Nephron (organoid): Measurements from ENCODE around the gene ZFP36L2.

Source experiments
- H3K27ac Mint-ChIP-seq, 3 experiments: 2 replicates each; pipeline ENCODE4 v1.8.0; 2020; ENCODE audit warnings: mixed read lengths in 3 of 3, mild to moderate bottlenecking in 2 of 3, moderate library complexity in 1 of 3
- H3K27me3 Mint-ChIP-seq: 2 replicates; pipeline ENCODE4 v1.8.0; 2021; ENCODE audit warnings: low read depth, mild to moderate bottlenecking, moderate library complexity, mixed read lengths
- H3K36me3 Mint-ChIP-seq: 2 replicates; pipeline ENCODE4 v1.8.0; 2020; ENCODE audit warnings: low read depth, mixed read lengths
- H3K4me1 Mint-ChIP-seq: 2 replicates; pipeline ENCODE4 v1.8.0; 2020; ENCODE audit warnings: mixed read lengths
- H3K4me3 Mint-ChIP-seq, 3 experiments: 2 replicates each; pipeline ENCODE4 v1.8.0; 2020; ENCODE audit warnings: mild to moderate bottlenecking in 3 of 3, mixed read lengths in 3 of 3, moderate library complexity in 2 of 3
- H3K9me3 Mint-ChIP-seq: 2 replicates; pipeline ENCODE4 v1.8.0; 2020; ENCODE audit warnings: mixed read lengths
- TF ChIP-seq, protein P1 (sequence below), 3 experiments: fragments of 200-600 bp; sonication (generic); IDR thresholded peaks; one replicate each; pipeline ENCODE4 v1.5.0; 2021; ENCODE audit warnings: antibody characterized with exemption in 3 of 3; ENCODE audit not compliant: unreplicated experiment in 3 of 3

ZFP36L2 gene

DNA sequence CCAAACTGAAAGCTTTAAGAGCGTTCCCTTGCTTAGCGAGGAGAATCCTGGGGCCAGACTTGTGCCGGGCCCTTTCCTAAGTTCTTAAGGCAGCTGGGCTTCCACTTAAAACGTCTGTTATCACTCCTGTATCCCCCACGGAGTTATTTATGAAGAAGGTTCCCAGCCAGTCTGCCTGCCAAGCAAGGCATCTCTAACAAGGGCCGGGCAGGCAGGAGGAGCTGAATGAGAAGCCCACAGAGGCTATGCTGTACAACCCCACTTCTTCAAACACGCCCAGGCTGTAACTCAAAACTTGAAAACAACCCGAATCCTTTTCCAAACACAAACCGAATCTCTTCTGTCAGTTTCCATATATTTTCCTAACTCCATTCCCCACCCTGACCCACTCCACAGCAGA lies 39.0 kb upstream of the ZFP36L2 start:
- peaks cover 3% of the 10 kb centered on the region for H3K27me3 Mint-ChIP-seq
- peaks cover 63% of the 10 kb centered on the region for H3K4me1 Mint-ChIP-seq
- peak overlapping the region in 2 of 3 experiments; percentile 3 to 33 for H3K4me3 Mint-ChIP-seq
- H3K36me3 Mint-ChIP-seq = peaks cover 15% of the 10 kb centered on the region
- peak overlapping the region; percentile 73 to 92 (median 90) for H3K27ac Mint-ChIP-seq
- no peaks in the 10 kb centered on the region for H3K9me3 Mint-ChIP-seq
- TF ChIP-seq, protein P1, sequence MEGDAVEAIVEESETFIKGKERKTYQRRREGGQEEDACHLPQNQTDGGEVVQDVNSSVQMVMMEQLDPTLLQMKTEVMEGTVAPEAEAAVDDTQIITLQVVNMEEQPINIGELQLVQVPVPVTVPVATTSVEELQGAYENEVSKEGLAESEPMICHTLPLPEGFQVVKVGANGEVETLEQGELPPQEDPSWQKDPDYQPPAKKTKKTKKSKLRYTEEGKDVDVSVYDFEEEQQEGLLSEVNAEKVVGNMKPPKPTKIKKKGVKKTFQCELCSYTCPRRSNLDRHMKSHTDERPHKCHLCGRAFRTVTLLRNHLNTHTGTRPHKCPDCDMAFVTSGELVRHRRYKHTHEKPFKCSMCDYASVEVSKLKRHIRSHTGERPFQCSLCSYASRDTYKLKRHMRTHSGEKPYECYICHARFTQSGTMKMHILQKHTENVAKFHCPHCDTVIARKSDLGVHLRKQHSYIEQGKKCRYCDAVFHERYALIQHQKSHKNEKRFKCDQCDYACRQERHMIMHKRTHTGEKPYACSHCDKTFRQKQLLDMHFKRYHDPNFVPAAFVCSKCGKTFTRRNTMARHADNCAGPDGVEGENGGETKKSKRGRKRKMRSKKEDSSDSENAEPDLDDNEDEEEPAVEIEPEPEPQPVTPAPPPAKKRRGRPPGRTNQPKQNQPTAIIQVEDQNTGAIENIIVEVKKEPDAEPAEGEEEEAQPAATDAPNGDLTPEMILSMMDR (IDR thresholded peaks at IDR 0.05; ENCODE audit: unreplicated experiment in 3 of 3) = no peak

DNA sequence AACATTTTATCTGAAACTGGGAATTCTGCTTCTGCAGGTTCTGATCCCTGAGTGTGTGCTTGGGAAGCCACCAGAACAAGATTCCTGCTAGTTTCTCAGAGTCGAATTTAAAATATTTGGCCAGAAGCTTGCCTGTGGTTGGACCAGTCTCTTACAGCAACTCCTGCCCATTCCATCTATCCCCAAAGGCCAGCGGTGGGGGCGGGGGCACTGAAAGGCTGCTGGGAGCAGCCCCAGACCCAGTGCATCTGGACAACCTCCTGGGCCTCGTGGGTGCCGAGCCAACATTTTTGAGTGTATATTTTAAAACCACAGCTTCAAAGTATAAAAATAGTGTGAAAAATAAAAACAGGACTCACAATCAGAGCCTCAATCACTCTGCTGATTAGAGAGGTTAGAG lies 38.6 kb upstream of the ZFP36L2 start:
- Mint-ChIP-seq H3K27ac (peak overlapping the region; percentile 73 to 92 (median 90)), H3K4me1 (peaks cover 59% of the 10 kb centered on the region), H3K4me3 (no peak overlapping the region), H3K36me3 (peaks cover 14% of the 10 kb centered on the region), H3K27me3 (no peaks in the 10 kb centered on the region), H3K9me3 (no peaks in the 10 kb centered on the region)
- TF ChIP-seq, protein P1 (IDR thresholded peaks at IDR 0.05; ENCODE audit: unreplicated experiment in 3 of 3) = no peak

DNA sequence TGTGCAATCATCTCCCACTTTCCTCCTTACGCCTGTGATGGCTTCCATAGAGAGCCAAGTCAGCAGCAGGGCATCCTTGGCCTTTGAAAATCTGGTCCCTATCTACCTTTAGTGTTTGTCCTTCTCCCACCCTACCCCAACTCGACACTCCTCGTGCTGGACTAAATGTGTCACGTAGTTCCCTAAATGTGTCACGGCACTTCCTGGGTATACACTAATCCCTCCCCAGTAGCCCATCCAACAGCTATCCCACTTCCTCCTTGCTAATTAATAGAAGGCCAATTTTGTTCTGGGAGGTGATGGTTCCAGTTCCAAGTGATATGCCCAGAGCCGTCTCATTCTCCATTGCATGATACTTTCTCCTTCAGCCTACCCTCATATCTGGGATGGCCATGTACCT lies 36.5 kb upstream of the ZFP36L2 start:
- peaks cover 42% of the 10 kb centered on the region for H3K4me1 Mint-ChIP-seq
- no peak overlapping the region for H3K27ac Mint-ChIP-seq
- peaks cover 9% of the 10 kb centered on the region for H3K36me3 Mint-ChIP-seq
- H3K27me3 Mint-ChIP-seq = no peaks in the 10 kb centered on the region
- TF ChIP-seq, protein P1 (IDR thresholded peaks at IDR 0.05; ENCODE audit: unreplicated experiment in 3 of 3) = no peak
- H3K9me3 Mint-ChIP-seq = no peaks in the 10 kb centered on the region
- no peak overlapping the region for H3K4me3 Mint-ChIP-seq

DNA sequence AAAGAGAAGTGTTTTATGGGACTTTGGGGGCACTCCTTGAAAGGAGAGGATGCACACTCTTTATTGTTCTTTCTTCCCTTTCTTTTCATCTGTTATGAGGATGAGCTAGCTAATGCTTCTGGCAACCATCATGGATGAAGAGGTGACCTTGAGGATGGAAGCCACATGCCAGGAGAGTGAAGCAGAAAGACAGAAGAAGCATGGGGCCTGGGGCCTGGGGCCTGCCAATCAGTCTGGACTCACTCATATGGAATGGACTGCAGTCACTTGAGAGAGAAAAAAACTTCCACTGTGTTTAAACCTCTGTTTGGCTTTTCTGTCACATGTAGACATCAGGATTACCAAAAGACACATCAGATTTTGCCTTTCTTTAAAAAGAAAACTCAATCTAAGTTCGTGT lies 35.8 kb upstream of the ZFP36L2 start:
- TF ChIP-seq, protein P1 (IDR thresholded peaks at IDR 0.05; ENCODE audit: unreplicated experiment in 3 of 3) = no peak
- H3K27ac Mint-ChIP-seq = peak overlapping the region in 1 of 3 experiments; percentile 49
- peaks cover 40% of the 10 kb centered on the region for H3K4me1 Mint-ChIP-seq
- H3K4me3 Mint-ChIP-seq = no peak overlapping the region
- H3K27me3 Mint-ChIP-seq = no peaks in the 10 kb centered on the region
- peaks cover 12% of the 10 kb centered on the region for H3K36me3 Mint-ChIP-seq
- no peaks in the 10 kb centered on the region for H3K9me3 Mint-ChIP-seq

DNA sequence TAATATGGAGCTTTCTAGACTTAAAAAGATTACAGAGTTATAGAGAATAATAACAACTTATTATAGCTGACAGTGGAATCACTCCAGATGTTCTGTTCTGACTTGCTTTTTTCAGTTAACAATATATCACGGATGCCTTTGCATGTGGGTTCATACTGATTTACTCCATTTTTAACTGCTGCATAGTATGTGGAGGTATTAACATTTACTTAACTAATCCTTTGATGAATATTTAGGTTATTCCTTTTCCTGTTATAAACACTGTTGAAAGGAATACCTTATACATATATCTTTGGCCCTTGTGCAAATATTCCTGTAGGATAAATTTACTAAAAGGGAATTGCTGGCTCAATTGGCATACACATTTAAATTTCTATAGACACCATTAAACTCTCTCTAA lies 33.1 kb upstream of the ZFP36L2 start:
- H3K27ac Mint-ChIP-seq = peak overlapping the region in 2 of 3 experiments; percentile 43 to 47
- no peak overlapping the region for H3K4me3 Mint-ChIP-seq
- TF ChIP-seq, protein P1 (IDR thresholded peaks at IDR 0.05; ENCODE audit: unreplicated experiment in 3 of 3) = no peak
- H3K4me1 Mint-ChIP-seq = peaks cover 30% of the 10 kb centered on the region
- no peaks in the 10 kb centered on the region for H3K27me3 Mint-ChIP-seq
- peaks cover 14% of the 10 kb centered on the region for H3K36me3 Mint-ChIP-seq
- no peaks in the 10 kb centered on the region for H3K9me3 Mint-ChIP-seq

DNA sequence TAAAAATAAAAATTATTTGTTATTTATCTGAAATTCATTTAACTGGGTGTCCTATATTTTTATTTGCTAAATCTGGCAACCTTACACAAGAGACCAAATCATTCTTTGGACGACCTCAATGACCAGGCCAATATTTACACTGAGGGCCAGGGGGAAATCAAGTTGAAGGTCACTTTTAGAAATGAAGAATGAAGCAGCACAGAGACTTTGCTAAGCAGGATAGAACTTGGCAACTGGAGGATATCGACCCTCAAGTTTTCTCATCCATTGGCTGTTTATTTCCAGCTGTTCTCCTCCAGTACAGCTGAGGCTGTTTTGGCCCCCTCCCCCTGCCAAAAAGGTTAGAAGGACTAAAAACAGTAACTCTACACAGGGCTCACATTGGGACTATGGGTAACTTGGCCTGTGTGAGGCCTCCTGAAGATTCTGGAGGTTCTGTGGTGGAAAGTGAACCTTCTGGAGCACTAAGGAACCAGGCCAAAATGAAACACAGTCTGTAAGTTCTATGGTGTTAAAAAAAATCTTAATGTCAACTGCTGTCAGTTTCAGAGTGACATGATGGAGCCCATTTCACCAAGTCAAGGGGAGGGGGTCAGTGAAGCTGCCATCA lies 32.2 kb upstream of the ZFP36L2 start:
- Mint-ChIP-seq H3K9me3 (no peaks in the 10 kb centered on the region), H3K4me3 (no peak overlapping the region), H3K36me3 (peaks cover 17% of the 10 kb centered on the region), H3K4me1 (peaks cover 30% of the 10 kb centered on the region), H3K27me3 (no peaks in the 10 kb centered on the region), H3K27ac (peak overlapping the region in 1 of 3 experiments; percentile 47)
- TF ChIP-seq, protein P1 (IDR thresholded peaks at IDR 0.05; ENCODE audit: unreplicated experiment in 3 of 3) = no peak
